Measurements from ENCODE around the gene MRPS10. TPM values are rescaled to one million over a fixed set of nuclear protein-coding genes. Genes with fewer than 3 reads are reported as not detected.
A peak's percentile ranks its signal among the peaks of the same experiment; 100 is the strongest.

The MRPS10 gene
- total RNA-seq, 1 experiment from 2014 or later, result 67.6 TPM

GRCh38 chr6:42251500-42251899 is 33.8 kb upstream of the MRPS10 start:
- POLR2A ChIA-PET, result no interaction called here
- CTCF ChIA-PET, result no interaction called here
- no peaks in the 10 kb centered on the region for H3K27me3 ChIP-seq (ENCODE audit: control insufficient read depth, insufficient read depth, low read length)
- peak overlapping the region; percentile 44; the same call in 1 of the 2 replicates for H3K27ac ChIP-seq (ENCODE audit: low read length)
- H3K4me3 ChIP-seq (ENCODE audit: low read depth in 2 of 2, low read length in 2 of 2), result no peak overlapping the region
- in situ Hi-C loops (cut with HindIII; ENCODE audit: low pct_unique_long_range_greater_than_20kb, low sequenced_read_pairs), result no loop called here
- no TSS peak for BruUV-seq (replicated peaks)
- DNase-seq (ENCODE audit: low read depth, low spot score) (no peak), ATAC-seq (no peak)
- peaks cover 17% of the 10 kb centered on the region for H3K36me3 ChIP-seq (ENCODE audit: control insufficient read depth, insufficient read depth, low read length)
- TF ChIP-seq SIN3A (IDR thresholded peaks at IDR 0.05; ENCODE audit: borderline replicate concordance, insufficient read depth, low read depth, low read length) (no peak), POLR2AphosphoS5 (IDR thresholded peaks at IDR 0.05; ENCODE audit: low read depth, low read length) (no peak), TCF7L2 (IDR thresholded peaks at IDR 0.05; ENCODE audit: low read depth, low read length) (no peak)
- TF ChIP-seq, protein P1, sequence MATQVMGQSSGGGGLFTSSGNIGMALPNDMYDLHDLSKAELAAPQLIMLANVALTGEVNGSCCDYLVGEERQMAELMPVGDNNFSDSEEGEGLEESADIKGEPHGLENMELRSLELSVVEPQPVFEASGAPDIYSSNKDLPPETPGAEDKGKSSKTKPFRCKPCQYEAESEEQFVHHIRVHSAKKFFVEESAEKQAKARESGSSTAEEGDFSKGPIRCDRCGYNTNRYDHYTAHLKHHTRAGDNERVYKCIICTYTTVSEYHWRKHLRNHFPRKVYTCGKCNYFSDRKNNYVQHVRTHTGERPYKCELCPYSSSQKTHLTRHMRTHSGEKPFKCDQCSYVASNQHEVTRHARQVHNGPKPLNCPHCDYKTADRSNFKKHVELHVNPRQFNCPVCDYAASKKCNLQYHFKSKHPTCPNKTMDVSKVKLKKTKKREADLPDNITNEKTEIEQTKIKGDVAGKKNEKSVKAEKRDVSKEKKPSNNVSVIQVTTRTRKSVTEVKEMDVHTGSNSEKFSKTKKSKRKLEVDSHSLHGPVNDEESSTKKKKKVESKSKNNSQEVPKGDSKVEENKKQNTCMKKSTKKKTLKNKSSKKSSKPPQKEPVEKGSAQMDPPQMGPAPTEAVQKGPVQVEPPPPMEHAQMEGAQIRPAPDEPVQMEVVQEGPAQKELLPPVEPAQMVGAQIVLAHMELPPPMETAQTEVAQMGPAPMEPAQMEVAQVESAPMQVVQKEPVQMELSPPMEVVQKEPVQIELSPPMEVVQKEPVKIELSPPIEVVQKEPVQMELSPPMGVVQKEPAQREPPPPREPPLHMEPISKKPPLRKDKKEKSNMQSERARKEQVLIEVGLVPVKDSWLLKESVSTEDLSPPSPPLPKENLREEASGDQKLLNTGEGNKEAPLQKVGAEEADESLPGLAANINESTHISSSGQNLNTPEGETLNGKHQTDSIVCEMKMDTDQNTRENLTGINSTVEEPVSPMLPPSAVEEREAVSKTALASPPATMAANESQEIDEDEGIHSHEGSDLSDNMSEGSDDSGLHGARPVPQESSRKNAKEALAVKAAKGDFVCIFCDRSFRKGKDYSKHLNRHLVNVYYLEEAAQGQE (IDR thresholded peaks at IDR 0.05; ENCODE audit: insufficient read depth in 1 of 2, low read depth in 2 of 2, low read length in 1 of 2), result no peak
- TF ChIP-seq, protein P2, sequence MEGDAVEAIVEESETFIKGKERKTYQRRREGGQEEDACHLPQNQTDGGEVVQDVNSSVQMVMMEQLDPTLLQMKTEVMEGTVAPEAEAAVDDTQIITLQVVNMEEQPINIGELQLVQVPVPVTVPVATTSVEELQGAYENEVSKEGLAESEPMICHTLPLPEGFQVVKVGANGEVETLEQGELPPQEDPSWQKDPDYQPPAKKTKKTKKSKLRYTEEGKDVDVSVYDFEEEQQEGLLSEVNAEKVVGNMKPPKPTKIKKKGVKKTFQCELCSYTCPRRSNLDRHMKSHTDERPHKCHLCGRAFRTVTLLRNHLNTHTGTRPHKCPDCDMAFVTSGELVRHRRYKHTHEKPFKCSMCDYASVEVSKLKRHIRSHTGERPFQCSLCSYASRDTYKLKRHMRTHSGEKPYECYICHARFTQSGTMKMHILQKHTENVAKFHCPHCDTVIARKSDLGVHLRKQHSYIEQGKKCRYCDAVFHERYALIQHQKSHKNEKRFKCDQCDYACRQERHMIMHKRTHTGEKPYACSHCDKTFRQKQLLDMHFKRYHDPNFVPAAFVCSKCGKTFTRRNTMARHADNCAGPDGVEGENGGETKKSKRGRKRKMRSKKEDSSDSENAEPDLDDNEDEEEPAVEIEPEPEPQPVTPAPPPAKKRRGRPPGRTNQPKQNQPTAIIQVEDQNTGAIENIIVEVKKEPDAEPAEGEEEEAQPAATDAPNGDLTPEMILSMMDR (IDR thresholded peaks at IDR 0.05), result no peak
- H3K4me1 ChIP-seq (ENCODE audit: control insufficient read depth, insufficient read depth, low read length), result peaks cover 10% of the 10 kb centered on the region
- H3K9me3 ChIP-seq (ENCODE audit: control insufficient read depth, insufficient read depth, low read depth, low read length), result no peaks in the 10 kb centered on the region
- intact Hi-C loops (cut with micrococcal nuclease; ENCODE audit: unreplicated experiment), result no loop called here

- no peak for DNase-seq (ENCODE audit: low read depth, low spot score)
- intact Hi-C loops (cut with micrococcal nuclease; ENCODE audit: unreplicated experiment), result no loop called here
- CTCF ChIA-PET, result no interaction called here
- H3K4me1 ChIP-seq (ENCODE audit: control insufficient read depth, insufficient read depth, low read length), result peaks cover 10% of the 10 kb centered on the region
- no peak overlapping the region for H3K27ac ChIP-seq (ENCODE audit: low read length)
- BruUV-seq (replicated peaks), result no TSS peak
- in situ Hi-C loops (cut with HindIII; ENCODE audit: low pct_unique_long_range_greater_than_20kb, low sequenced_read_pairs), result no loop called here
- POLR2A ChIA-PET, result no interaction called here
- peaks cover 17% of the 10 kb centered on the region for H3K36me3 ChIP-seq (ENCODE audit: control insufficient read depth, insufficient read depth, low read length)
- no peak for ATAC-seq
- H3K4me3 ChIP-seq (ENCODE audit: low read depth in 2 of 2, low read length in 2 of 2), result no peak overlapping the region
- H3K27me3 ChIP-seq (ENCODE audit: control insufficient read depth, insufficient read depth, low read length), result no peaks in the 10 kb centered on the region
- H3K9me3 ChIP-seq (ENCODE audit: control insufficient read depth, insufficient read depth, low read depth, low read length), result no peaks in the 10 kb centered on the region
- TF ChIP-seq, protein P2 (IDR thresholded peaks at IDR 0.05), result no peak
- TF ChIP-seq, protein P1 (IDR thresholded peaks at IDR 0.05; ENCODE audit: insufficient read depth in 1 of 2, low read depth in 2 of 2, low read length in 1 of 2), result no peak
- TF ChIP-seq POLR2AphosphoS5 (IDR thresholded peaks at IDR 0.05; ENCODE audit: low read depth, low read length), result no peak
- TF ChIP-seq SIN3A (IDR thresholded peaks at IDR 0.05; ENCODE audit: borderline replicate concordance, insufficient read depth, low read depth, low read length), result no peak
- TF ChIP-seq TCF7L2 (IDR thresholded peaks at IDR 0.05; ENCODE audit: low read depth, low read length), result no peak
Measured at GRCh38 chr6:42250274-42250931, 32.7 kb upstream of the MRPS10 start.

Measured in Panc1 (cell line).